H1 (cell line): ENCODE measurements around the gene AGT. TPM values are rescaled to one million over a fixed set of nuclear protein-coding genes. Genes with fewer than 3 reads are reported as not detected.

Experiments
- CTCF ChIA-PET: fragments of 300-600 bp; sonication (Branson Sonifier 250); formaldehyde crosslinking; loops from one replicate; lab custom pipeline; 2021; ENCODE audit not compliant: partially characterized antibody; lab: Charles Lee
- POLR2A ChIA-PET: fragments of 300-600 bp; sonication (Branson Sonifier 250); formaldehyde crosslinking; loops from one replicate; lab custom pipeline; 2021; ENCODE audit warnings: inconsistent platforms; ENCODE audit not compliant: partially characterized antibody; lab: Charles Lee
- DNase-seq, 2 experiments: peaks; one replicate each; pipeline versions ENCODE4 v3.0.0 to v3.0.0-alpha.2; 2010 to 2022; ENCODE audit warnings: low spot score in 2 of 2, low read depth in 1 of 2, mixed read lengths in 1 of 2
- FAIRE-seq: peaks from 2 replicates; lab custom pipeline; 2011; peaks lifted over from hg19 to GRCh38; lab: Jason Lieb, UNC
- H2AFZ ChIP-seq: 2 replicates; pipeline ENCODE4 v1.8.1; 2012; ENCODE audit warnings: low read length, inconsistent platforms
- H2AK5ac ChIP-seq: 2 replicates; pipeline ENCODE4 v1.6.1; 2013; ENCODE audit warnings: low read depth, low read length
- H2BK120ac ChIP-seq: replicated peaks from 2 replicates; pipeline ENCODE3; 2013; ENCODE audit warnings: low read depth, low read length, inconsistent platforms
- H2BK12ac ChIP-seq: 2 replicates; pipeline ENCODE4 v1.6.1; 2013; ENCODE audit warnings: low read depth, low read length
- H2BK15ac ChIP-seq: 2 replicates; pipeline ENCODE4 v1.6.1; 2013; ENCODE audit warnings: low read length
- H2BK20ac ChIP-seq: 2 replicates; pipeline ENCODE4 v1.6.1; 2013; ENCODE audit warnings: low read length
- H2BK5ac ChIP-seq: 2 replicates; pipeline ENCODE4 v1.6.1; 2013; ENCODE audit warnings: low read depth, low read length
- H3K14ac ChIP-seq: 2 replicates; pipeline ENCODE4 v1.6.1; 2013; ENCODE audit warnings: inconsistent platforms; ENCODE audit not compliant: insufficient read length
- H3K18ac ChIP-seq: 2 replicates; pipeline ENCODE4 v1.6.1; 2013; ENCODE audit warnings: low read length; ENCODE audit errors: extremely low read depth
- H3K23ac ChIP-seq: 2 replicates; pipeline ENCODE4 v1.6.1; 2013; ENCODE audit warnings: inconsistent platforms; ENCODE audit not compliant: insufficient read length
- H3K23me2 ChIP-seq: 2 replicates; pipeline ENCODE4 v1.6.1; 2013; ENCODE audit warnings: low read depth, low read length
- H3K27ac ChIP-seq: 2 replicates; pipeline ENCODE4 v1.6.1; 2011; ENCODE audit warnings: low read depth, low read length, inconsistent platforms
- H3K27me3 ChIP-seq, 4 experiments: replicated peaks in 1 of 4; 1 replicate in 1 of 4; 2 replicates in 3 of 4; pipeline versions ENCODE4 v1.6.1 to v1.8.1; 2011 to 2013; ENCODE audit warnings: low read length in 3 of 4, mild to moderate bottlenecking in 3 of 4, inconsistent platforms in 2 of 4, mixed read lengths in 2 of 4, moderate library complexity in 1 of 4; ENCODE audit not compliant: control insufficient read depth in 3 of 4, insufficient read depth in 3 of 4; ENCODE audit errors: extremely low read depth in 1 of 4
- H3K36me3 ChIP-seq, 4 experiments: 2 replicates each; pipeline versions ENCODE4 v1.6.1 to v1.8.1; 2011 to 2013; ENCODE audit warnings: mild to moderate bottlenecking in 4 of 4, low read length in 3 of 4, moderate library complexity in 2 of 4, control low read depth in 1 of 4, inconsistent platforms in 1 of 4; ENCODE audit not compliant: insufficient read depth in 4 of 4, control insufficient read depth in 2 of 4
- H3K4ac ChIP-seq: replicated peaks from 2 replicates; pipeline ENCODE3; 2013; ENCODE audit warnings: low read length, low read depth, mixed read lengths, inconsistent platforms; ENCODE audit not compliant: insufficient read length
- H3K4me1 ChIP-seq, 4 experiments: replicated peaks in 1 of 4; 1 replicate in 1 of 4; 2 replicates in 3 of 4; pipeline versions ENCODE4 v1.6.1 to v1.8.1; 2011 to 2013; ENCODE audit warnings: low read length in 3 of 4, inconsistent platforms in 2 of 4, mixed read lengths in 1 of 4; ENCODE audit not compliant: insufficient read depth in 4 of 4, control insufficient read depth in 3 of 4
- H3K4me2 ChIP-seq, 2 experiments: 2 replicates each; pipeline versions ENCODE4 v1.6.1 to v1.8.1; 2011 to 2013; ENCODE audit warnings: low read depth in 2 of 2, low read length in 2 of 2, control low read depth in 1 of 2, inconsistent platforms in 1 of 2, mild to moderate bottlenecking in 1 of 2; ENCODE audit not compliant: insufficient read depth in 1 of 2
- H3K4me3 ChIP-seq, 4 experiments: fragments of 200-600, 300-600 bp in 1 of 4; sonication (generic), shearing (Covaris generic), sonication (Bioruptor Twin) in 1 of 4; 2 replicates each; pipeline versions ENCODE4 v1.5.1 to v1.8.1; 2011 to 2016; ENCODE audit warnings: low read length in 4 of 4, low read depth in 3 of 4, control low read depth in 2 of 4, inconsistent platforms in 2 of 4, mild to moderate bottlenecking in 2 of 4, mixed read lengths in 1 of 4, moderate library complexity in 1 of 4; ENCODE audit not compliant: insufficient read depth in 2 of 4; ENCODE audit errors: extremely low read depth in 1 of 4
- H3K56ac ChIP-seq: replicated peaks from 2 replicates; pipeline ENCODE3; 2013; ENCODE audit warnings: low read depth, mild to moderate bottlenecking, mixed read lengths, low read length, inconsistent platforms; ENCODE audit not compliant: insufficient read length
- H3K79me1 ChIP-seq: 2 replicates; pipeline ENCODE4 v1.6.1; 2013; ENCODE audit warnings: low read depth, low read length, control low read depth
- H3K79me2 ChIP-seq, 2 experiments: 2 replicates each; pipeline versions ENCODE4 v1.6.1 to v1.8.1; 2012 to 2013; ENCODE audit warnings: low read length in 2 of 2, mild to moderate bottlenecking in 2 of 2, inconsistent platforms in 1 of 2; ENCODE audit not compliant: insufficient read depth in 2 of 2, control insufficient read depth in 1 of 2
- H3K9ac ChIP-seq, 4 experiments: replicated peaks in 1 of 4; 1 replicate in 1 of 4; 2 replicates in 3 of 4; pipeline versions ENCODE4 v1.6.1 to v1.8.1; 2011 to 2013; ENCODE audit warnings: low read depth in 3 of 4, low read length in 3 of 4, control low read depth in 2 of 4, mild to moderate bottlenecking in 2 of 4, moderate library complexity in 2 of 4, inconsistent platforms in 1 of 4; ENCODE audit errors: extremely low read depth in 1 of 4
- H3K9me3 ChIP-seq, 2 experiments: 2 replicates each; pipeline versions ENCODE4 v1.6.1 to v1.8.1; 2012 to 2013; ENCODE audit warnings: mild to moderate bottlenecking in 2 of 2, moderate library complexity in 2 of 2, control low read depth in 1 of 2, inconsistent platforms in 1 of 2, low read depth in 1 of 2, low read length in 1 of 2, mixed read lengths in 1 of 2; ENCODE audit not compliant: insufficient read depth in 2 of 2
- H4K20me1 ChIP-seq, 2 experiments: replicated peaks in 1 of 2; 2 replicates each; pipeline versions ENCODE3 to v1.8.1; 2011 to 2013; ENCODE audit warnings: inconsistent platforms in 2 of 2, low read length in 2 of 2, mild to moderate bottlenecking in 1 of 2; ENCODE audit not compliant: insufficient read depth in 2 of 2, control insufficient read depth in 1 of 2
- H4K5ac ChIP-seq: 2 replicates; pipeline ENCODE4 v1.6.1; 2013; ENCODE audit warnings: low read length, low read depth, mixed read lengths, inconsistent platforms; ENCODE audit not compliant: insufficient read length
- H4K8ac ChIP-seq: 2 replicates; pipeline ENCODE4 v1.8.0; 2013; ENCODE audit warnings: mild to moderate bottlenecking, moderate library complexity, low read length, inconsistent platforms; ENCODE audit not compliant: insufficient read depth; ENCODE audit errors: extremely low read depth
- H4K91ac ChIP-seq: replicated peaks from 2 replicates; pipeline ENCODE3; 2013; ENCODE audit warnings: low read length, mixed read lengths, inconsistent platforms; ENCODE audit not compliant: insufficient read length
- BACH1 ChIP-seq: IDR thresholded peaks from 2 replicates; pipeline ENCODE4 v1.6.1; 2012; ENCODE audit warnings: low read length, improper control_type of control experiment
- BCL11A ChIP-seq, 2 experiments: IDR thresholded peaks; one replicate each; pipeline ENCODE4 v1.6.1; 2011; ENCODE audit warnings: low read depth in 2 of 2, low read length in 2 of 2, mild to moderate bottlenecking in 2 of 2
- CBX8 ChIP-seq: fragments of 300-800, 300-1000 bp; sonication (generic); IDR thresholded peaks from 2 replicates; pipeline ENCODE4 v1.7.1; 2016; ENCODE audit warnings: low read depth, low read length, borderline replicate concordance
- MAX ChIP-seq: IDR thresholded peaks from 2 replicates; pipeline ENCODE4 v1.6.1; 2012; ENCODE audit warnings: inconsistent platforms
- RBBP5 ChIP-seq: IDR thresholded peaks from 2 replicates; pipeline ENCODE4 v1.7.1; 2012; ENCODE audit warnings: low read depth, mild to moderate bottlenecking, inconsistent platforms, low read length, moderate library complexity, borderline replicate concordance
- WGBS, 2 experiments: shearing (Covaris generic) in 1 of 2; methylation state at CpG; one replicate each; pipeline versions ENCODE4 v1.1.6 to v1.1.7; 2013 to 2015; ENCODE audit warnings: low lambda C conversion rate in 2 of 2, mixed read lengths in 2 of 2, inconsistent platforms in 1 of 2, low coverage in 1 of 2, missing lambda C conversion rate in 1 of 2; ENCODE audit not compliant: insufficient replicate concordance in 2 of 2, insufficient coverage in 1 of 2, insufficient read length in 1 of 2; ENCODE audit errors: extremely low coverage in 1 of 2, missing lambda C conversion rate in 1 of 2; 5-methylcytosine and 5-hydroxymethylcytosine counted together
- polyA plus RNA-seq, 7 experiments: library from polyadenylated mRNA; depleted of rRNA in 3 of 7; stranded (reverse) in 5 of 7; unstranded in 2 of 7; fragments of >200 nt in 5 of 7; fragments of 200-250 nt in 2 of 7; gene quantifications; 1 replicate in 5 of 7; 2 replicates in 1 of 7; 4 replicates in 1 of 7; pipeline versions ENCODE4 v1.2.1 to v1.2.3, GENCODE V29; 2011 to 2013; ENCODE audit warnings: missing spikeins in 2 of 7, mixed read lengths in 2 of 7
- total RNA-seq: library from RNA; stranded (reverse); fragmentation: NEBNext Ultra II Directional; extraction: Animal tissue kit (Norgen Biotek cat#: 25700); gene quantifications from 2 replicates; pipeline ENCODE4 v1.2.1, GENCODE V29; 2021

AGT gene
- total and polyA plus RNA-seq, 2 of the 8 experiments (the other 6 are each of a cell fraction or from before 2014, with no cell fraction given), result 0.20 TPM; not detected in 1

- no peaks in the 10 kb centered on the region for H3K27me3 ChIP-seq
- DNase-seq, result no peak
- TF ChIP-seq RBBP5 (no peak), BACH1 (no peak), BCL11A (IDR thresholded peaks at IDR 0.05; ENCODE audit: low read depth in 2 of 2, low read length in 2 of 2) (no peak), MAX (no peak), CBX8 (no peak)
Measured at GRCh38 chr1:230696218-230696617, 17.7 kb downstream of the AGT start.

More at GRCh38 chr1:230696218-230696617, 17.7 kb downstream of the AGT start:
- Histone ChIP-seq H4K5ac (no peak overlapping the region), H2BK15ac (no peak overlapping the region), H3K14ac (no peak overlapping the region), H3K9me3 (no peaks in the 10 kb centered on the region), H3K4me1 (peaks cover 0 to 8% (median 1%) of the 10 kb centered on the region in 4 experiments; a peak in 1 of 7 replicates), H3K27ac (no peak overlapping the region), H3K9ac (no peak overlapping the region), H4K20me1 (no peaks in the 10 kb centered on the region), H2BK12ac (no peak overlapping the region), H3K4me3 (no peak overlapping the region), H3K23me2 (no peaks in the 10 kb centered on the region), H3K23ac (no peak overlapping the region), H2BK5ac (no peak overlapping the region), H3K36me3 (peaks cover 2 to 28% (median 12%) of the 10 kb centered on the region in 4 experiments; a peak in 6 of 8 replicates), H4K8ac (no peak overlapping the region), H3K56ac (no peak overlapping the region), H3K79me1 (no peaks in the 10 kb centered on the region), H3K4me2 (no peak overlapping the region), H3K4ac (no peak overlapping the region), H2AFZ (no peak overlapping the region), H2AK5ac (no peak overlapping the region), H2BK20ac (no peak overlapping the region), H2BK120ac (no peak overlapping the region), H3K18ac (no peak overlapping the region), H4K91ac (no peak overlapping the region), H3K79me2 (no peaks in the 10 kb centered on the region)
- POLR2A ChIA-PET, result interaction anchor here (0.6 kb wide), 1 partner anchor 338 kb away, joined by 3 read pairs; no protein-coding TSS in a partner anchor
- FAIRE-seq, result no peak
- 92% methylated on average over 8 of the region's 8 CpGs; no CpG with 5 or more reads in 1 of the 2 experiments for WGBS, 2 experiments
- CTCF ChIA-PET, result interaction anchor here (0.6 to 1.7 kb wide), 4 partner anchors 57 to 644 kb away, joined by 3 to 10 read pairs (median 5); no protein-coding TSS in a partner anchor
